Activated gamma-delta T cell treated with Interleukin-2 at 50 U/mL for 16 hours (primary cell): ENCODE measurements around the gene MUSTN1.

Source experiments
- DNase-seq: peaks from one replicate; pipeline ENCODE4 v3.0.0-alpha.2; 2020

Gene MUSTN1

GRCh38 chr3:52783211-52783555 lies 51.6 kb downstream of the MUSTN1 start:
- DNase-seq = no peak
